Melanocyte of skin (primary cell): Measurements from ENCODE around the gene UMAD1. TPM values are rescaled to one million over a fixed set of nuclear protein-coding genes. Genes with fewer than 3 reads are reported as not detected.

ENCODE experiments used
- small RNA-seq, 2 donors: library from RNA; depleted of rRNA; stranded (forward); fragments of <200 nt; gene quantifications; one replicate each; pipeline ENCODE3, GENCODE V24; 2012
- total RNA-seq, 2 donors: library from RNA; depleted of rRNA; stranded (reverse); fragments of >200 nt; gene quantifications; 2 replicates each; pipeline ENCODE4 v1.2.3, GENCODE V29; 2012

Gene UMAD1
- 10 to 100 TPM; 17.3 to 20.0 TPM for total RNA-seq

GRCh38 chr7:7640221-7641128, at the start of gene UMAD1:
UMAD1 (plus strand) TSS chr7:7640752; CDS start chr7:7673372, 32,620 bp downstream.

GRCh38 chr7:7718492-7718891, 77.9 kb downstream of the UMAD1 start, which contains the start of gene RPA3:
RPA3 (minus strand) TSS chr7:7718607; CDS start chr7:7640418, 78,189 bp downstream.

Small RNAs within 50 kb of the gene (small RNA-seq; reads per million reads assigned to genes)
- 0 reads per million in 2 donors for gene RNU6-534P

Other genes with a start within 250 kb of the UMAD1 start
- gene COL28A1, start 104.9 kb upstream of the UMAD1 start, total RNA-seq: not detected
- 10 to 100 TPM; 21.7 to 34.0 TPM for gene MIOS, start 73.9 kb upstream of the UMAD1 start, total RNA-seq
- gene RPA3, start 77.9 kb downstream of the UMAD1 start, total RNA-seq: 10 to 100 TPM; 34.1 to 45.6 TPM